ENCODE data around the gene IL36RN.

- TF ChIP-seq POLR2A (IDR thresholded peaks at IDR 0.05) = no peak
- TF ChIP-seq, protein P1, sequence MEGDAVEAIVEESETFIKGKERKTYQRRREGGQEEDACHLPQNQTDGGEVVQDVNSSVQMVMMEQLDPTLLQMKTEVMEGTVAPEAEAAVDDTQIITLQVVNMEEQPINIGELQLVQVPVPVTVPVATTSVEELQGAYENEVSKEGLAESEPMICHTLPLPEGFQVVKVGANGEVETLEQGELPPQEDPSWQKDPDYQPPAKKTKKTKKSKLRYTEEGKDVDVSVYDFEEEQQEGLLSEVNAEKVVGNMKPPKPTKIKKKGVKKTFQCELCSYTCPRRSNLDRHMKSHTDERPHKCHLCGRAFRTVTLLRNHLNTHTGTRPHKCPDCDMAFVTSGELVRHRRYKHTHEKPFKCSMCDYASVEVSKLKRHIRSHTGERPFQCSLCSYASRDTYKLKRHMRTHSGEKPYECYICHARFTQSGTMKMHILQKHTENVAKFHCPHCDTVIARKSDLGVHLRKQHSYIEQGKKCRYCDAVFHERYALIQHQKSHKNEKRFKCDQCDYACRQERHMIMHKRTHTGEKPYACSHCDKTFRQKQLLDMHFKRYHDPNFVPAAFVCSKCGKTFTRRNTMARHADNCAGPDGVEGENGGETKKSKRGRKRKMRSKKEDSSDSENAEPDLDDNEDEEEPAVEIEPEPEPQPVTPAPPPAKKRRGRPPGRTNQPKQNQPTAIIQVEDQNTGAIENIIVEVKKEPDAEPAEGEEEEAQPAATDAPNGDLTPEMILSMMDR (IDR thresholded peaks at IDR 0.05) = no peak
Measured at GRCh38 chr2:113068706-113069485, 9.9 kb downstream of the IL36RN start.
